ENCODE measurements around the gene HOATZ. TPM values are rescaled to one million over a fixed set of nuclear protein-coding genes. Genes with fewer than 3 reads are reported as not detected.

The HOATZ gene
- total and polyA plus RNA-seq, 10 donors = not detected

- Histone ChIP-seq H3K9me3 (peaks cover 0 to 8% (median 0%) of the 10 kb centered on the region in 8 donors), H3K27me3 (replicated peaks in 1 of 7) (peaks cover 0 to 8% (median 0%) of the 10 kb centered on the region in 7 donors), H3K4me3 (no peak overlapping the region), H3K4me1 (no peaks in the 10 kb centered on the region), H3K27ac (no peak overlapping the region), H3K36me3 (no peaks in the 10 kb centered on the region)
- intact Hi-C loops (cut with DNase I; ENCODE audit: low total_unique reads) = no loop called here
- TF ChIP-seq POLR2AphosphoS5 (IDR thresholded peaks at IDR 0.05) (no peak), CTCF (IDR thresholded peaks at IDR 0.05 in 8 of 11, conservative IDR thresholded peaks at IDR 0.05 in 3 of 11) (no peak), POLR2A (IDR thresholded peaks at IDR 0.05) (no peak)
- no peak for DNase-seq
These were observed 40.1 kb upstream of the HOATZ start for GRCh38 chr11:111474432-111474831.

GRCh38 chr11:111476366-111476765, 38.2 kb upstream of the HOATZ start:
- no peak for DNase-seq
- Histone ChIP-seq H3K27me3 (replicated peaks in 1 of 7) (peaks cover 0 to 8% (median 0%) of the 10 kb centered on the region in 7 donors), H3K4me1 (no peaks in the 10 kb centered on the region), H3K27ac (no peak overlapping the region), H3K4me3 (no peak overlapping the region), H3K9me3 (peaks cover 0 to 20% (median 3%) of the 10 kb centered on the region in 8 donors), H3K36me3 (no peaks in the 10 kb centered on the region)
- WGBS, 5 donors = 33 to 44% (median 39%) methylated on average over 2 of the region's 2 CpGs
- TF ChIP-seq CTCF (IDR thresholded peaks at IDR 0.05 in 8 of 11, conservative IDR thresholded peaks at IDR 0.05 in 3 of 11) (no peak), POLR2A (IDR thresholded peaks at IDR 0.05) (no peak), POLR2AphosphoS5 (IDR thresholded peaks at IDR 0.05) (no peak)
- intact Hi-C loops (cut with DNase I; ENCODE audit: low total_unique reads) = no loop called here

- Histone ChIP-seq H3K36me3 (no peaks in the 10 kb centered on the region), H3K9me3 (peaks cover 0 to 25% (median 5%) of the 10 kb centered on the region in 8 donors), H3K27ac (no peak overlapping the region), H3K4me1 (no peaks in the 10 kb centered on the region), H3K27me3 (replicated peaks in 1 of 7) (peaks cover 0 to 8% (median 0%) of the 10 kb centered on the region in 7 donors), H3K4me3 (no peak overlapping the region)
- no peak for TF ChIP-seq POLR2AphosphoS5 (IDR thresholded peaks at IDR 0.05)
- WGBS, 5 donors = 69 to 81% (median 75%) methylated on average over 3 of the region's 3 CpGs
- DNase-seq = no peak
- intact Hi-C loops (cut with DNase I; ENCODE audit: low total_unique reads) = no loop called here
These were observed 37.6 kb upstream of the HOATZ start for GRCh38 chr11:111476956-111477355.

- Histone ChIP-seq H3K27me3 (replicated peaks in 1 of 7) (peaks cover 0 to 8% (median 0%) of the 10 kb centered on the region in 7 donors), H3K36me3 (no peaks in the 10 kb centered on the region), H3K4me1 (no peaks in the 10 kb centered on the region), H3K4me3 (no peak overlapping the region), H3K9me3 (peaks cover under 1 to 35% (median 14%) of the 10 kb centered on the region in 8 donors), H3K27ac (no peak overlapping the region)
- 90 to 100% (median 94%) methylated on average over 2 of the region's 2 CpGs for WGBS, 5 donors
- DNase-seq = no peak
- intact Hi-C loops (cut with DNase I; ENCODE audit: low total_unique reads) = no loop called here
- TF ChIP-seq POLR2AphosphoS5 (IDR thresholded peaks at IDR 0.05) (no peak), CTCF (IDR thresholded peaks at IDR 0.05 in 8 of 11, conservative IDR thresholded peaks at IDR 0.05 in 3 of 11) (no peak), POLR2A (IDR thresholded peaks at IDR 0.05) (no peak)
These were observed 36.7 kb upstream of the HOATZ start for GRCh38 chr11:111477898-111478297.

GRCh38 chr11:111479666-111480065, 34.9 kb upstream of the HOATZ start:
- Histone ChIP-seq H3K27me3 (replicated peaks in 1 of 7) (peaks cover 0 to 8% (median 0%) of the 10 kb centered on the region in 7 donors), H3K36me3 (no peaks in the 10 kb centered on the region), H3K9me3 (peaks cover 2 to 47% (median 30%) of the 10 kb centered on the region in 8 donors), H3K27ac (no peak overlapping the region), H3K4me1 (no peaks in the 10 kb centered on the region), H3K4me3 (no peak overlapping the region)
- intact Hi-C loops (cut with DNase I; ENCODE audit: low total_unique reads) = no loop called here
- 57 to 86% (median 75%) methylated on average over 1 of the region's 1 CpG for WGBS, 5 donors
- TF ChIP-seq POLR2A (IDR thresholded peaks at IDR 0.05) (no peak), CTCF (IDR thresholded peaks at IDR 0.05 in 8 of 11, conservative IDR thresholded peaks at IDR 0.05 in 3 of 11) (no peak), POLR2AphosphoS5 (IDR thresholded peaks at IDR 0.05) (no peak)
- no peak for DNase-seq

All from spleen (tissue), 11 donors.